Head of caudate nucleus (tissue), 42 donors: ENCODE results near the gene ST6GALNAC4.

Experiments
- DNase-seq, 42 donors: peaks; one replicate each; pipeline versions ENCODE4 v3.0.0 to v3.0.0-alpha.2; 2020 to 2021; ENCODE audit warnings: mixed read lengths in 7 of 42
- intact Hi-C: fragments of 100-400 bp; cut with DNase I; formaldehyde crosslinking; loops from one replicate; pipeline ENCODE4 v1.15.0; 2022

The ST6GALNAC4 gene

DNA sequence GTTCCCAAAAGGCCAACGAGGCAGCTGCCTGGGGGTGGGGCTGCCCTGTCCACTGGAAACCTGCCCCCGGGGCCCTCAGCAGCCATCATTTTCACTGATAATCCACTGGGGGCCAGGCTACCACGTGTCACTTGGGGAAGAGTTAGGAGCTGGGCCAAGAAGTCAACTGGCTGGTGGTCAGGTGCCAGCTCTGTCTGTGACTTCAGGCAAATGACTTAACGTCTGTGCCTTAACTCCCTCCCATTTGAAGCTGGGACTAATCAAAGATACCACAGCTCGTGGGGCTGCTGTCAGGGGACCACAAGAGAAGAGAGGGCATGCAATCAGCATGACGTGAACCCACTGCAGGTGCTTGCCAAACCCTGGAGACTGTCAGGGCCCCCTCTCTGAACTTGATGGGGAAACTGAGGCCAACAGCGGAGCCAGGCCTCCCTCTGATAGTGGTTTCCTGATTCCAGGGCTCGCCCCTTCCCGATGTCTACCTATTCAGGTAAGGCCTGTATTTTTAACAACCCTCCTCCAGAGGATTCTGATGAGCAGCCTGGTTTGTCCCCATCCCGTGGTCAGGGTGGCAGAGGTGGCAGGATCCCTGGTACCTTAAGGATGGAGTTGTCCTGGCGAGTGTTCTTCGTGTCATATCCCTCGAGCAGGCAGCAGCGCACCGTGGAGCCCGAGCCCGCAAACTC lies 33.1 kb upstream of the ST6GALNAC4 start:
- peak in 38 of 42 donors; percentile 62 to 92 (median 78) for DNase-seq
- intact Hi-C loops: loop anchor here (5.0 to 10.0 kb wide), 3 partner anchors 32 to 165 kb away; partner anchors contain the start of genes EEIG1, NAIF1 and SLC25A25

DNA sequence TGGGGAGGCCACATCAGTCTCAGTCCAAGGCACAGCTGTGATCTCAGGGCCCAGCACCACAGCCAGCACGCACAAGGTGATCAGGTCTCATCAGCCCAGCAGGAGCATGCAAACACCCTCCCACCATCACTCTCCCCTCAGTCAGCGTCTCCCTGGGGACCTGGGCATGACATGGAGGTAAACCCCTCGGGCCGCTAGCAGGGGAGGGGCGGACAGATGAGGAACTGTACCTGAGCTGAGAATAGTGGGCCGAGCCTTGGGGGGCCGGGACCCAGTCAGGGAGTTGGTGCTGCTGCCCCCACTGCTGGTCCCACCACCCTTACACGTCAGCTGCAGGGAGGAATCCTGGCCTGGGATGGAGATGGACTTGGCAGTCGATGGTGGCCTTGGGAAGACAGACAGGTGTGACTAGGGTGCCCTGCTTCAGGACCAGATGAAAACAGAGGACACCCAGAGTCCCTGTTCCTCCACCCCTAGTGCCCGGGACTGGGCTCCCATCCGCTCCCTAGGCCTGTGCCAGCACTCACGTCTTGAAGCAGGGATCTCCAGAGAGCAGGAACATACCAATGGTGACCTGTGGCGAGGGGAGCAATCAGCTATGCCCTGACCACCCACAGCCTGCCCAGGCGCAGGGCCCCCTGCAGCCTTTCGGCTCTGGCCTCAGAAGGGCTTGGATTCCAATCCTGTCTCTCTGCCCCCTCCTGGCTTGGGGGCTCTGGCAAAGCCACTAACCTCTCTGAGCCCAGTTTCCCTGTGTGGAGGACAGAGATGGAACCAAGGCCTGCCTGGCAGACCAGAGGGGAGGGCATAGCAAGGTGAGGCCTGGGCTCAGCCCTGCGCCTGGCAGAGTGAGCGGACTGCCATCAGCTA lies 31.2 kb upstream of the ST6GALNAC4 start:
- intact Hi-C loops: loop anchor here (5.0 to 10.0 kb wide), 3 partner anchors 34 to 167 kb away; partner anchors contain the start of genes EEIG1, NAIF1 and SLC25A25

DNA sequence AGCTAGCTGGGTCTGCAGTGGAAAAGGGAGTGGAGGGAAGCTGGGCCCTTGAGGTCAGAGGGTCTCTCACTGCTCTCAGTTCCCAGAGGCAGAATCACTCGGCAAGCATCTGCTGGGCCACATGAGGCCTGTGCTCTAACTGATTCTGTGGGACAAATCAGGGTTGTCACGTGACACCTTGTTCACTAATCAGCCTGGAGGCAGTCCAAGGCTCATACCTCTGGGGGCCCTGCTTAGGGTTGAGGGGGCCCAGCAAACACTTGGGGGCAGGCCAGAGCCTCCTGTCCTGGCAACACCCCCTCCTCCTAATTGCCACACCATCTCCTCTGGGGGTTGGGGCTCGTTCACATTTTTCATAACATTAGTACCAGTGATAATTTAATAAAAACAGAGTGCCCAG lies 29.9 kb upstream of the ST6GALNAC4 start:
- intact Hi-C loops: loop anchor here (5.0 to 10.0 kb wide), 3 partner anchors 36 to 168 kb away; partner anchors contain the start of genes EEIG1, NAIF1 and SLC25A25
- DNase-seq: peak in 1 of 42 donors; percentile 54

More for the DNA sequence above, 31.2 kb upstream of the ST6GALNAC4 start:
- DNase-seq: peak in 2 of 42 donors; percentile 11 to 47

DNA sequence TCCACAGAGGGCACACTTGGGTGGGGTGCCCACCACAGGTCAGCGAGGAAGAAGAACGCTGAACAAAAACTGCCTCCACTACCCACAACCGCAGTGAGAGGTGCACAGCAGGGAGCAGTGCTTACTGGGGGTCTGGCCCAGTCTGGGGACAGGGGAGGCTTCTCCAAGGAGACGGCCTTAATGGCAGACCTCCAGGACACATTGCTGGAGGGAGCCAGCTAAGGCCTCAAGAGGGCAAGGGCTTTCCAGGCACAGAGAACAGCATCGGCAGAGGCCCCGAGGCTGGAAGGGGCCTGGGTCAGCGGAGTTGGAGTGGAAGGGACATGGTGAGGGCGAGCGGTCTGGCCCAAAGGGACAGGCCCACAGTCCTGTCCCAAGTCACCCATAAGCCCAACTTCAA lies 29.1 kb upstream of the ST6GALNAC4 start:
- peak in 2 of 42 donors; percentile 34 to 51 for DNase-seq
- intact Hi-C loops: loop anchor here (5.0 to 10.0 kb wide), 3 partner anchors 36 to 169 kb away; partner anchors contain the start of genes EEIG1, NAIF1 and SLC25A25

DNA sequence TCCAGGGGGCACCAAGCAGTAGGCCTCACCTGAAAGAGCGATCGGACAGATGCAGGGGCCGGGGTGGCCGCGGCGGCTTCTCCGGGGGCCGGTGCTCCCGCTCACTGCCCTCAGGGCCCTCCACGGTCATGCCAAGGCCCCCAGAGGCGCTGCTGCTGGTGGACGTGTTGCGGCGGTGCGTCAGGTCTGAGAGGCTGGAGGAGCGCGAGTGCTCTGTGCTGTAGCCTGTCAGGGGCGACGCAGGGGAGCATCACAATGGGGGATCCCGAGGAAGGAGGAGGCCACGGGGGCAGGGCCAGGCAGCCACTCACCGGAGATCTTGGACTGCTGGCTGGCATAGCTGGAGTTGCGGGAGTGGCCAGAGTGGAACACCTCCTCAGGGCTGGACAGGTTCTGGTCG lies 28.5 kb upstream of the ST6GALNAC4 start:
- no peak for DNase-seq
- intact Hi-C loops: loop anchor here (5.0 to 10.0 kb wide), 3 partner anchors 37 to 169 kb away; partner anchors contain the start of genes EEIG1, NAIF1 and SLC25A25

DNA sequence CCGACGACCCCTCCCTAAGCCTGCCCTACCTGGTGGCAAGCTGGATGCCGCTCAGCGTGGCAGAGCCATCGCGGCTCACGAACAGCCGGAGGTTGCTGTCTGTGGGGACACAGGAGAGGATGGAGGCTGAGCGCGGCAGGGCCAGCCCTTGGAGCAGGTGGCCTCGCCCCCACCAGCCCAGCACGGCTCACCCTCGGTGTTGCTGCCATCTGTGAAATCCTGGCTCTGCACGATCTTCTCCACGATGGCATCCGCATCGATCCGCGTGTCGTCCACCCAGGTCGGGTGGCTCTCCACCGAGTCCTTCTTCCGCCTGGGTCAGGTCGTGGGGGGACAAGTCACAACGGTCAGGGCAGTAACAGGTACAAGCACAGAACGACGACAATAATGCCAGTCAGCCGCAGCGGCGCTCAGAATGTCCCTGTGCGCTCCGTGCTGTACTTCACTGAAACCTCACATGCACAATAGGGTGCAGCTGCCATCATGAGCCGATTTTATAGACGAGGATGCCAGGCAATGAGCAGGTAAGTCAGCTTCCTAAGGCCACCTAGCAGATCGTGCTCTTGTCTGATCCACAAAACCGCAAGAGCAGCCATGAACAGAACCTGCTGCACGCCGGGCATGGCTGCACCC lies 27.9 kb upstream of the ST6GALNAC4 start:
- DNase-seq: no peak

DNA sequence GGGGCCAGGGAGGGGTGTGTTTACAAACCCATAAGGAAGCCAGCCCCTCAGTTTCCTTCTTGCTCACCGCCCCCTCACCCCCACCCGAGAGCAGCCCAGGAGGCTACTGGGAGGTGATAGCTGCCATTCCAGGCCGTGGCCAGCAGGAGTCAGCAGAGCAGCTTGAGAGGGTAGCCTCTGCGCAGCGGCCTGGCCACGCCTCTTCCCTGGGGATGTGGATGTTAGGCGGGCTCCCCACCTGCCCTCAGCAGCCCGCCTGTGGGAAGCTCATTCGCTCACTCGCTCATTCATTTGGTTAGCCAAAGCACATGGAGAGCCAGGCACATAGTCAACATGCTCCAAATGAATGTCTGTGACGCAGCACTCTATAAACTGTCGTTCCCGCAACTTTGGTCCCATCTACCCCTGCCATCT lies 26.9 kb upstream of the ST6GALNAC4 start:
- intact Hi-C loops: loop anchor here (2.0 to 10.0 kb wide), 3 partner anchors 91 to 171 kb away; partner anchors contain the start of genes NAIF1 and SLC25A25
- peak; percentile 85 to 97 (median 92) for DNase-seq

More for the DNA sequence above, 27.9 kb upstream of the ST6GALNAC4 start:
- intact Hi-C loops: loop anchor here (5.0 to 10.0 kb wide), 3 partner anchors 38 to 170 kb away; partner anchors contain the start of genes EEIG1, NAIF1 and SLC25A25

DNA sequence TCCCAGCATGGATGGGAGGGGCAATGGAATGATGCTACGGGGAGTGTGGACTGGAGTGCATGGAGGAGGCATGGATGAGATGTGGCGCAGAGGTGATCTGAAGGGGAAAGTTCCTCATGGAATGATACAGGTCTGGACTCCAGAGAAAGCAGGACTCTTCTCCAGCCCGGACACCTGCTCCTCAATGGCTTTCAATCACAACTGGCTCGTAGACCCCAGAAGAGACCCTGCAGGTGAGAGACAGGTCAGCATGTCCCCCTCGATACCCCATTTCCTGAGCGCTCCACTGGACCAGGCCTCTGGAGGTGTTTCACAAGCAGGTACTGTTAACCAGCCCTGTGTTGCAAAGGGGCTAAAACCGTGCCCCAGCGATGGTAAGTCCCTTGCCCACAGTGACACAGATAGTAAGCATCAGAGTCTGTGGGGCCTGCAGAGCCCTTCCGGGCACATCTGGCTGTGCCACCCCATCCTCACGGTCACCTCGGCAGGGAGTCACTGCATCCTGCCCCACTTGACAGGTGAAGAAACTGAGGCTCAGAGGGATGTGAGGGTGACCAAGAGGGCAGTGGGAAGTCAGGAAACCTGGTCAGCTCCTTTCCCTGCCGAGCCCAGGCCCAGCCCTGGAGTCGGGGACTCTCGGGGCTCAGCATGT lies 26.3 kb upstream of the ST6GALNAC4 start:
- intact Hi-C loops: loop anchor here (2.0 to 10.0 kb wide), 3 partner anchors 92 to 172 kb away; partner anchors contain the start of genes NAIF1 and SLC25A25
- peak in 1 of 42 donors; percentile 46 for DNase-seq

DNA sequence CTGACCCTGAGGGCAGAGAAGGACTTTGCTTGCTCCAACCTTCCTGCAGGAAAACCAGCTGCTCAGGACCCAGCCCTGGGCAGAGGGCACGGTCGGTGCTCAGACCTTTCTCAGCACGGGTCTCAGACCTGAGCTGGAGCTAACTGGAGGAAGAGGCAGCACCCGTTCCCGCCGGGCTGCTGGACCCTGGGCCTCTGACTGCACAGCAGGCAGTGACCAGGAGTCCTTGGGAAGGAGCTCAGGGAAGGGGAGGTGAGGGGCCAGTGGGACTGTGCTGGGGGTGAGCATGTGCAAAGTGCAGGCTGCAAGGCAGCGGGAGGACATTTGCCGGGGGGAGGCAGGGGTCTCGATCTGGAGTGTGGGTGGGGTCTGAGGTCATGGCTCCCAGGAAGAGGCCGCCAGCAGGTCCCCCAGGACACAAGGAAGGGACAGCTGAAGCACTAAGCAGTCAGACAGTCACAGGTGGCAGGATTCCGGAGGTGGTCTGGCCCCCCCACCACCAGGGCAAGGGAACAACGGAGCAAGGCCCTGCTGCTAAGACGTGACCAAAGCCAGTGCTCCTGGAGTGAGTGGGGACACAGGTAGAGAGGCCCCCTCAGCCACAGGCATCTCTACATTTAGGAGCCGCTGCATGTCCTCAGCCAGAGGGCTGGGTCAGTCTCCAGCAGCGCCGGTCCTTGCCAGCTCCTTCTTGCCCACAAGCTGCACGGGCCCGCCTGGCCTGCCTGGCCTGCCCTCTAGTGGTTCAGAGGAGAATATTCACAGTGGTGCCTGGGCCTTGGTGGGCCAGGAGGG lies 25.6 kb upstream of the ST6GALNAC4 start:
- peak; percentile 56 to 86 (median 75) for DNase-seq
- intact Hi-C loops: loop anchor here (2.0 to 10.0 kb wide), 3 partner anchors 92 to 172 kb away; partner anchors contain the start of genes NAIF1 and SLC25A25

DNA sequence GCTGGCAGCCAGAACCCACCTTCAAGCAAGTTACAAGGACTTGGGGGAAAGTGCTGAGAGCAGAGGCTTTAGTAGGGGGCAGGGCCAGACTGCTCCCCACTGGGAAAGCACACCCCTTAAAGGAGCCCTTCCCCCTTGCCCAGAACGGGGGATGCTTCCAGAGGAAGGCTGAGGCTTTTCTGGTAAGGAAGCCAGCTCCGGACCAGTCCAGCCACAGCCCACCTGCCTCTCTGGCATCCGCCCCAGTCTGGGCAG lies 25.0 kb upstream of the ST6GALNAC4 start:
- intact Hi-C loops: loop anchor here (2.0 to 10.0 kb wide), 3 partner anchors 93 to 173 kb away; partner anchors contain the start of genes NAIF1 and SLC25A25
- DNase-seq: peak in 2 of 42 donors; percentile 45 to 48

DNA sequence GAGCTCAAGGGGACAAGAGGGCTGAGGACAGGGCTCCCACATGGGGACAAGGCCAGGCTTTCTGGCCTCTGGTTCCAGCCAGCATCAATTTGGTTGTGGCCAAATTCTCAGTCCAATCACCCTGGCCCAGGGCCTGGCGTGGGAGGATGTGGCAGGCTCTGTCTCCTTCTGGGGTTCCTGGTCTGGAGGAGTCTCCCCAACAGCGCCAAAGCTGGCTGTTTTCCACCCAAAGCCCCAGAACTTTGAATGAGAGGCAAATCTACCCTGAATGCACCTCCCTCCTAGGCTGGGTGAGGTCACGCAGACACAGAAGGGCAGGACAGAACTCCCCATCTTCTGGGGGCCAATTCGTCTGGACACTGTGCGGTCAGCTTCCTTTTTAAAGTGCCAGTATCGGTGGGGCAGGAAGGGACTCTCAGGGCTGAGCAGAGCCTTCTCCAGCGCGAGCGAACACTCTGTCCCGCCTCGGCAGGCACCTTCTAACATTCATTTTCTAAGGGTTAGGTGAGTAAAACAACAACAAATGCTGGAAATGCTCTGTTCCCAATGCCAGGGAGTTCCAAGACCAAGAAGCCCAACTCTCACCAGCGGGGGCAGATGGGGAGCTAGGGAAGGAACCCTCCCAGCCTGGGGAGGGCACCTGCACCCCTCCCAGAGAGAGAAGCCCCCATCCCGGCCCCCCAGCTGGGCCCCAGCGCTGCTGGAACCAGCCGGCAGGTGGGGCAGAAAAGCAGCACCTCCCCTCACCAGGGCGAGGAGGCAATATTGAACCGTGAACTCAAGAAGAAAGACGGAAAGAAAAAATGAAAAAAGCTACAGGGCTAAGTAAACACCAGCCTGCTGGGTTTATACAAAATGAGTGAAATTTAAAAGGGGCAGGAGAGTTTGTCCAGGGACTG lies 24.5 kb upstream of the ST6GALNAC4 start:
- intact Hi-C loops: loop anchor here (10.0 kb wide), 2 partner anchors 123 to 173 kb away; partner anchors contain the start of genes NAIF1 and SLC25A25
- no peak for DNase-seq

DNA sequence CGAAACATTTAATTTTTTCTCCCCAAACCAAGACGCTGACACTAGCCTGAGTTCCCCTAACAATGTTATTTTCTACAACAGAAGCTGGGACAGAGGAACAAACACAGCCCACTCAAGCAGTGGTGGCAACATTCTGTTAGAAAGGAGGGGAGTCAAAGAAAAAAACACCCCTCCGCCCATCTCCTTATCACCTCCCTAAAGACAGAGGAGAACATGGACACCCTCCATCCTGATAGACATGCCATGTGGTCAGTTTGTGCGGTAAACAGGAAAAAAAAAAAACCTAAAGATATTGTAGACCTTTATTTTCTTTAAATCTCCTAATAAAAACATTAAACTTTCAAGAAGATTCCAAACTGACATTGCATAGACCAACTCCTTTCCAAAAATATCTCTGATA lies 23.8 kb upstream of the ST6GALNAC4 start:
- intact Hi-C loops: loop anchor here (10.0 kb wide), 2 partner anchors 124 to 174 kb away; partner anchors contain the start of genes NAIF1 and SLC25A25
- DNase-seq: no peak

DNA sequence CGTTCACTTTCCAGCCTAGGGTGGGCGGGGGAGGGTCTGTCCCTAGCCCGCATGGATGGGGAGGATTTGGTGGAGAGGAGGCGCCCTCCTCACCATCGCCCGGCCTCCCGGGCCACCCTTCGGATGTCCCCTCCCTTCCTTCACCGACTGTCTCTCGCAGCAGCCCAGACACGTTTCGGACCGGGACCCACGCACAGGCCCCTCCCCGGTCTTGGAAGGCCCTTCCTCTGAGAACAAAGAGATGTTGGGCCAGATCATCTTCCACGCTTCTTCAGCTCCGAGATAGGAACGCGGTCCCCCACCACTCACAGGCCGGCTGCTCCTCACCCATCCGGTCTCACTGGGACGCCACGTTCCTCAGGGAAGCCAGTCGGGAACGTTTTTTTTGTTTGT lies 21.5 kb upstream of the ST6GALNAC4 start:
- intact Hi-C loops: no loop called here
- peak in 4 of 42 donors; percentile 20 to 60 (median 33) for DNase-seq

DNA sequence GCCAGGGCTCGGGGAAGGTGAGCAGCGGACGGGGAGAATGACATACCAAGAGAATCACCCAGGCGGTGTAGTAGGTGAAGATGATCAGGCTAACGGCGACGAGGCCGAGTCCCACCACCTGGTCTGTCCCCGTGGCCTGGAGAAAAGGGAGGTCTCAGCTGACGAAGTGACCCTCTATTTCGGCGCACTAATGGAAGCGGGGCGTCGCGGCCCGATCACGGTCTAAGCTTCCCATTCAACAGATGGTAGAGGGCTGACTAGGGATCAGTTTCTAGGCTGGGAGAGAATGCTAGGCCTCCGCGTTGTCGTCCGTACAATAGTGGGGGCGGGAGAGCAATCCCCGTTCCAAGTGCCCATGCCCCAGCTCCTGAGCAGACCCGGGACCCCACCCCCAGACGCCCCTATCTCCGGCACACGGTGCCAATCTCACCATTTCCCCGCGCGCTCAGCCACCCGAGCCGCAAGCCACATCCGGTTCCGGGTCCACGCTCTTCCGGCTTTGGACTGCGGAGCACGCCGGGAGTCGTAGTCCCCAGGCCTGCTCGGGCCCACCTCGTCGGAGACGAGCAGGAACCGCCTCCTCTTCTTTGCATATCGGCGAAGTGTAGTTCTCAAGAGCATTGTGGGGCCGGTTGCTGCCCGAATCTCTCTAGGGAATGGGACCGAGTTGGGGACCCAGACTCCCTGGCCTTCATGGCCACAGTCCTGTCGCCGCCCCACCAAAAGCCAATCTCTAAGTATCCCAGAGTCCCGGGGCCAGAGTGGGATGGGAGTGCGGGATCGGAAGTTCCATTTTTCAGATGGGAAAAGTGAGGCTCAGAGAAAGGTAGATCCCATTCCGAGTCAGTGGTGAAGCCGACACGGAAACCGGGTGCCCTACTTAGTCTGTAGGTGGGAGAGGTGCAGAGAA lies 20.8 kb upstream of the ST6GALNAC4 start, which contains the start of gene DPM2:
TSS of gene DPM2 (minus strand) at position 467 of the 910 bp plus-strand sequence. CDS start at position 433, 34 bp downstream.
- peak; percentile 52 to 93 (median 85) for DNase-seq
- intact Hi-C loops: no loop called here

DNA sequence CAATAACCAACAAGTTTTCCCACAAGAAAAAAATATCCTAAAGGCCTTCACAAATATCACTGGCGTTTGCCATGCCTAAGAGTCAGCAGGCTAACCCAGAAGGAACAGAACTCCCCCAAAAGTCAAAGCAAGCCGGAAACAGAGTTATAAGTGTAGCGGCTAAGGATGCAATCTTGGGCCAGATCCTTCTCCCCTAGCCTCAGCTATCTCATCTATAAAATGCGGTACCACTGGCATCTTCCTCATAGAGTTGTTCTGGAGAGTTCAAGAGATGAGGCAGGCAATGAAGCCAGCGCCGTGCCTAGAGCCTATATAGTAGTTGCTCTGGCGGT lies 20.2 kb upstream of the ST6GALNAC4 start:
- DNase-seq: no peak
- intact Hi-C loops: no loop called here
